Subcutaneous adipose tissue (tissue), 4 donors: Measurements from ENCODE around the gene CLEC4G. TPM values are rescaled to one million over a fixed set of nuclear protein-coding genes. Genes with fewer than 3 reads are reported as not detected.

ENCODE experiments used
- CTCF ChIP-seq: fragments of 450-650 bp; IDR thresholded peaks from one replicate; pipeline ENCODE4 v1.5.1; 2016; ENCODE audit warnings: low read depth, mild to moderate bottlenecking, control low read depth, antibody characterized with exemption, moderate library complexity
- total RNA-seq, 4 donors: library from RNA; depleted of rRNA; stranded (reverse); fragments of >200 nt; gene quantifications; one replicate each; pipeline ENCODE4 v1.1.0, GENCODE V29; 2016

The CLEC4G gene
- total RNA-seq, 4 donors from 2014 or later, result 1.7 to 4.0 (median 3.1) TPM

- no peak for TF ChIP-seq CTCF
These were observed 32.9 kb downstream of the CLEC4G start for GRCh38 chr19:7699003-7699402.

GRCh38 chr19:7698583-7698982 lies 33.3 kb downstream of the CLEC4G start:
- TF ChIP-seq CTCF, result no peak

- TF ChIP-seq CTCF, result no peak
These were observed 34.1 kb downstream of the CLEC4G start for GRCh38 chr19:7697721-7698287.

GRCh38 chr19:7694499-7694898 lies 37.4 kb downstream of the CLEC4G start:
- no peak for TF ChIP-seq CTCF

GRCh38 chr19:7692417-7693088 lies 39.4 kb downstream of the CLEC4G start:
- TF ChIP-seq CTCF, result no peak

GRCh38 chr19:7691497-7691896 lies 40.4 kb downstream of the CLEC4G start:
- TF ChIP-seq CTCF, result no peak

- TF ChIP-seq CTCF, result no peak
These were observed 41.1 kb downstream of the CLEC4G start for GRCh38 chr19:7690779-7691258.
